HL-60 (cell line): ENCODE data around the gene STARD6.

ENCODE experiments used
- CTCF ChIP-seq: IDR thresholded peaks from one replicate; pipeline ENCODE4 v1.5.1; 2011; ENCODE audit warnings: low read length, control low read depth, inconsistent platforms; ENCODE audit not compliant: insufficient read depth
- GABPA ChIP-seq: IDR thresholded peaks from 2 replicates; pipeline ENCODE4 v1.6.1; 2012; ENCODE audit warnings: low read depth
- POLR2AphosphoS5 ChIP-seq: IDR thresholded peaks from 2 replicates; pipeline ENCODE4 v1.6.1; 2012; ENCODE audit warnings: low read depth
- REST ChIP-seq: IDR thresholded peaks from 2 replicates; pipeline ENCODE4 v1.6.1; 2012; ENCODE audit warnings: low read depth; ENCODE audit not compliant: insufficient replicate concordance

GRCh38 chr18:54357660-54358494 lies at the start of gene STARD6, which contains the start of gene C18orf54:
- TF ChIP-seq POLR2AphosphoS5: peak; percentile 83
- peak; percentile 45 for TF ChIP-seq CTCF
- TF ChIP-seq GABPA: no peak
- peak; percentile 33 for TF ChIP-seq REST
